Cerebellar cortex (tissue), 1 donor: Measurements from ENCODE around the gene FLNA.
"Not testable (repeated sequence)": the region's sequence is repeated elsewhere in the genome, so short reads cannot be mapped to it uniquely, and the experiment has no call there.

Experiments used
- DNase-seq: peaks from one replicate; pipeline ENCODE4 v3.0.0-alpha.2; 2015; ENCODE audit warnings: low spot score

Gene FLNA

GRCh38 chrX:154308108-154308946 lies 66.1 kb downstream of the FLNA start:
- DNase-seq, result peak; percentile 42

GRCh38 chrX:154307202-154307601 lies 67.2 kb downstream of the FLNA start:
- no peak for DNase-seq

GRCh38 chrX:154305541-154306205 lies 68.8 kb downstream of the FLNA start:
- no peak for DNase-seq

GRCh38 chrX:154304846-154305245 lies 69.6 kb downstream of the FLNA start:
- DNase-seq, result no peak

GRCh38 chrX:154303476-154303875 lies 71.0 kb downstream of the FLNA start:
- no peak for DNase-seq

- DNase-seq, result not testable (repeated sequence)
Measured at GRCh38 chrX:154302998-154303397, 71.4 kb downstream of the FLNA start.

GRCh38 chrX:154300816-154301215 lies 73.6 kb downstream of the FLNA start:
- DNase-seq, result no peak
